GM12891 (cell line): ENCODE measurements around the gene PXDN.

Experiments used
- PAX5 ChIP-seq: IDR thresholded peaks from 2 replicates; pipeline ENCODE4 v1.6.1; 2011; ENCODE audit warnings: low read length, moderate library complexity, mild to moderate bottlenecking; ENCODE audit not compliant: insufficient read depth, severe bottlenecking
- POLR2A ChIP-seq: IDR thresholded peaks from 2 replicates; pipeline ENCODE4 v1.6.1; 2011; ENCODE audit warnings: low read depth, low read length, control low read depth
- POLR2AphosphoS5 ChIP-seq: IDR thresholded peaks from 2 replicates; pipeline ENCODE4 v1.6.1; 2011; ENCODE audit warnings: low read depth, low read length, control low read depth
- POU2F2 ChIP-seq: IDR thresholded peaks from 2 replicates; pipeline ENCODE4 v1.6.1; 2011; ENCODE audit warnings: low read depth, mild to moderate bottlenecking, control low read depth, low read length, moderate library complexity
- SPI1 ChIP-seq: IDR thresholded peaks from 2 replicates; pipeline ENCODE4 v1.6.1; 2011; ENCODE audit warnings: low read depth, low read length, control low read depth
- TAF1 ChIP-seq: IDR thresholded peaks from 2 replicates; pipeline ENCODE4 v1.6.1; 2011; ENCODE audit warnings: low read depth, low read length, control low read depth

DNA sequence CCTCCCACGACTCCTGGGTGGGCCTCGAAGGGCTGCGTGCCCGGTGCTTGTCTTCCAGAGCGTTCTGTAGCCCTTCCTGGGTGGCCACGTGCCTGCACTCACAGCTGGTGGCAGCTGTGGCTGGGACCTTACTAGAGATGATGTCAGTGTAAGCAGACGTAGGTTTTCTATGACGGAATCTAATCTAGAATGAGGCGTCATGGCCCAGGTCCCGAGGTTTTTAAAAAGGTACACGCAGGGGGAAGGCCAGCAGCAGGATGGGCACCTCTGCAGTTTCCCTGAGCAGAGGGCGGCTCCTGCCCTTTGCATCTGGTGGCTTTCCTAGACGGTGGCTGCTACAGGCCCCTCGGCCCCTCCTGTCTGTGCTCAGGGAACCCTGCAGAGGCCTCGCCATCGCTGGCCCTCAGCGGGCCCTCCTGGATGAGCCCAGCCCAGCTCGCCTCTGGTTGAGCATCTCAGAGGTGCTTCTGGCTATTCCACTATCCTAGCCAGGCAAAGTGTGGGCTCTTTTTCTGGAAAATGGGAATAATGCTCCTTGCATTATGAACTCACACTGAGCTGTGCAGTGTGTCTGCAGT lies 49.6 kb upstream of the PXDN start:
- TF ChIP-seq POLR2A (no peak), TAF1 (no peak), POLR2AphosphoS5 (no peak), POU2F2 (no peak), PAX5 (no peak), SPI1 (no peak)
